ENCODE data around the gene KIF13A.

GRCh38 chr6:17988422-17988944 is 1.0 kb upstream of the KIF13A start:
- TF ChIP-seq POLR2A (IDR thresholded peaks at IDR 0.05) = no peak
- no peak for TF ChIP-seq POLR2AphosphoS5 (IDR thresholded peaks at IDR 0.05)
- no peak for TF ChIP-seq CTCF (IDR thresholded peaks at IDR 0.05)
